ENCODE data around the gene ATP11A.
"Not testable (repeated sequence)": the region's sequence is repeated elsewhere in the genome, so short reads cannot be mapped to it uniquely, and the experiment has no call there.

Gene ATP11A

DNA sequence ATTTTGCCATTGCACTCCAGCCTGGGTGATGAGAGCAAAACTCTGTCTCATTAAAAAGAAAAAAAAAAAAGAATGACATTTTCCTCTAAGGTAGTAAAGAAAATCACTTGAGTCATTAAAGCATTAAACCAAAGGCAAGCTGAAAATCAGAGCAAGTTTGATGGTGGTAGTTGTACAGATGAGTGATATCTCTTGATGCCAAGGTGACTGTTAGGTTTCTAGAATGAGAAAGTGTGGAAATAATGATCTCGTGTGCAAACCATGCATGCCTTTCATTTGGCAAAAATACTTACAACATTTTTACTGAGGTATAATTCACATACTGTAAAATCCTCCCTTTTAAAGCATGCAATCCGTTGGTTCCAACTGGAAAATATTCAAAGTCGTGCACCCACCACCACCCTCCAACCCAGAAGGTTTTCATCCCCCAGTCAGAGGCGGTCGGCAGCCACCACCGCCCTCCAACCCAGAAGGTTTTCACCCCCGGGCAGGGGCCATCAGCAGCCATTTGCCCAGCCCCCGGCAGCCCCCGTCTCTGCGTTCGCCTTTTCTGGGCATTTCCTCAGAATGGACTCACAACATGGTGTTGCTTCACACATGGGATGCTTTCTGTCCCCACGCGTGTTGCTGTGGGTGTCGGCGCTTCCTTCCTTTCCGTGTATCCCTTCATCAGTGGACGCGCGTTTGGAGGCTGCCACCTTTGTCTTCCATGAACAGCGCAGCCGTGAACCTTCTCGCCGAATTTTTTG, 90.2 kb downstream of the ATP11A start:
- no peak for FAIRE-seq

DNA sequence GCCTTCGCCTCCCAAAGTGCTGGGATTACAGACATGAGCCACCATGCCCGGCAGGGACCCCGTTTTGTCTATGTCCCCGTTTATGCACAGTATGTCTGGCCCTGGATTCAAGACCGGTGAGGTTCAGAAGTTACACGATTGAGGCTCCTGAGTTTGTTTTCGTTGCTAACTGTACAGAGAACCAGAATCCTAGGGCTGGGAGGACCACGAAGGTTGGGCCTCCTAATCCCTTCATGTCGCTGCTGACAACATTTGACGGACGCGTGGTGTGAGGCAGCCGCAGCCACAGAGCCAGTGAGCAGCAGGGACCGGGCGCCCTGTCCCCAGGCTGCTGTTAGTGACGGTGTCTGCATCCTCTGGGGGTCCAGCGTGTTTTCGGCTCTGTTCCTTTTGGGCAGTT, 91.4 kb downstream of the ATP11A start:
- FAIRE-seq = no peak

DNA sequence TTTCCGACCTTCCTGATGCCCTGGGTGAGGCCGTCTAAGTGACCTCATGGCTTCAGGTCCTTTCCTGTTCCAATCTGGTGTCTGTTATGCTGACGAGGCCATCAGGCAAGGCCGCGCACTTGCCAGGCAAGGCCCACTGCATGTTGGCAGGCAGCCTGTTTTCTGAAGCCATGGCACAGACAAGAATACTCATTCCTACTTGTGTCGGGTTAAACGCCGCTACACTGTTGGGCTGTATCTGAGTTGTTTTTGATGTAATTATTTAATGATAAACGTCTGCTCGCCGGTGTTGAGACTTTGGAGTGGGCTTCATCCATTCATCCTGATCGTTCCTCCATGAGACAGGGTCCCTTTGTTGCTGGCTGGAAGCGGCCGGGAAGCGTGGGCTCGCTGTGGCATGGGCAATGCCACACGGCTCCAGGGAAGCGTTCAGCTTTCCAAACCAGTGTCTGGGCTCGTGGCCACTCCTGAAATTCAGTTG, 92.1 kb downstream of the ATP11A start:
- FAIRE-seq = no peak

DNA sequence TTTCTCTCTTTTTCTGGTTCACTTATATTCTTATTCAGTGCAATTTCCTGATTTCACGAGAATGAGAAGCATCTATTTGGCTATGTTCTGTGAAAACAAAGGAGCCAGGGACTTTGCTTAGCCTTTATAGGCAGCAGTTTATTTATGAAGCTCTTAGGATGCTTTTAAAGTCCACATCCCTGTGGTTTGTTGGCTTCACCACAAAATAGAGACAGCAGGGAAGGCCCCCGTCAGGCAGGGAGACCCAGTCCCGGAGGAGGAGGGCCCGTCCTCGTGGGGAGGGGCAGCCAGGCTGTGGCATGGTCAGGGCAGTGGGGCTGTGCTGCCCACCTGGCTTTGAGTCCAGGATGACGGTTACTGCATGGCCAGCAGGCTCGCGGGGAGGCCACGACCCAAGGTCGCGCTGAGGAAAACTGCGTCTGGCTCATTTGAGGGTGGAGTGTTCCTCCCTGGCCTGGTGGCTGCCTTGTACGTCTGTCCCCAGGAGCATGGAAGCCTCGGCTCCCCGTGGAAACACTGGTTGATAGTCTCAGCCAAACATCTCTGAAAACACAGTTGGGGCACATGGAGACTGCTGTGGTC, 92.7 kb downstream of the ATP11A start:
- FAIRE-seq = no peak

DNA sequence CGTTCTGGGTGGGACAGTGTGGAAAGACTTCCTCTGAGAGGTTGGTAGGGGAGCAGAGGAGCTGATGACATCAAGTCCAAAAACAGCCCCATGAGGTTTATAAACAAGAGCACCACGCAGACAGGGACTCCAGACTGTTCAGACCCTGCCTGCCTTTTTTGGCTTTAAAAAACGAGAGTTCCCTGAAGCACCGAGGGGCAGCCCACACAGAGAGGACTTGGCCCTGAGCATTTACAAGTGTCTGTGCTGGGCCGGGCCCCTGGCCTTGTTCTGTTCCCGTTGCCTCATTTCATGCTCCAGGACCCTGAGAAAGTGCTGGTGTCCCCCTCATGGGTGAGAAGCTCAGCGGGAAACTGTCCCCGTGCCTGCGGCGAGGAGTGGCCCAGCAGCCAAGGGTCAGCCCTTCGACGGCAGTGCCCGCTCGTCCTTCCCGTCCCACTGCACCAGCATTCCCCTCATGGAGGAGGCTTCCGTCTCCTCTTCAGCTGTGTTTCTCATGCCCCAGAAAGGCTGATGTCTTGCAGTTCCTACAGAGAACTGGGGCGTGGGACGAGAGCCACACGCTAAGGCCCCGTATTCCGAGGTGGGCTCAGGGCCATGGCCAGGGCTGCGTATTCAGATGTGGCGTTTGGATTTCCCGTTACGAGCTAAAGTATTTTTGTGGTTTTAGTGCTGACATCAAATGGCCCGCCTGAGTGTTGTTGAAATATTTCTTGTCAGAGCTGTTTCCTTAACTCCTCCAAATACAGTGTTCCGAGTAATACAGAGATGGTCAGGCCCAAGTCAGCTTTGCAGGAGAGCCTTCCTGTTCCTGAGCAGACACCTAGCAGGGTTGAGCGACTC, 93.5 kb downstream of the ATP11A start:
- FAIRE-seq = no peak

DNA sequence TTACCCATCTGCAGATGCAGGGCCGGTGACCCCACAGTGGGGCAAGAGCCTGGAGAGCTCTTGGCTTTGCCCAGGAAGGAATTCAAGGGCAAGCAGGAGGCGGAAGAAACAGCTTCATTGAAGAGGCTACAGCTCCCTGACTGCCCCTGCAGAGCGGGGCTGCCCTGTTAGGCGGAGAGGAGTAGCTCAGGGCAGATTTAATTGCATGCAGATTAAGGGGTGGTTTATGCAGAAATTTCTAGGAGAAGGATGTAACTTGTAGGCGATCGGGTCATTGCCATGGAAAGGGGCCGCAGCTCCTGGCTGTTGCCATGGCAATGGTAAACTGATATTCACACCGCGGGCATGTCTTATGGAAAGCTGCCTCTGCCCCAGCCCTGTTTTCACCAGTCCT, 94.1 kb downstream of the ATP11A start:
- FAIRE-seq = no peak

DNA sequence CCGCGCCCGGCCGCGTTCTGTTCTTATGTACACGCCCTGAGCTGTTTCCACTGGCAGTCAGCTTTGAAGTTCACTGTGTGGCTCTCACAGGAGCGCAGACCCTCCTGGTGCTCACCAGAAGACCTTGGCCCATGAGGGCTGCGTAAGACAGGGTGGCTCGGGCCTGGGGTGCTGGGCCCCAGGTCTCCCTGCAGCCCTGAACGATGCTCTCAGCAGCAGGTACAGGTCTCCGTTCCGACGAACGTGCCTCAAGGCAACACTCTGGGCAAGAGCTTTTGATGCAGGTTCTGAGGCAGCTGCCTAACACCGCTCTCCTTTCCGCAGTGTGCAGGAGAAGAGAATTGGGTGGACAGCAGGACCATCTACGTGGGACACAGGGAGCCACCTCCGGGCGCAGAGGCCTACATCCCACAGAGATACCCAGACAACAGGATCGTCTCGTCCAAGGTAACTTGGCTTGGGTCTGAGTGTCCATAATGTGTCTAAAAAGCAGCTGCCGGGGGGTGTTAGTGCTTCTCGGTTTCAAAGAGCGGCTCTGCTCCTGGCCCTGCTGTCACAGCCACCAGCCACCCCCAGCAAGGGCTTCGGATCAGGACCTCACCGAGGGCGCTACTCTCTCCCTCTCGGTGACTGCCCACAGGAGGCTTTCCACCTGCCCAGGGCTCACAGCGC, 95.1 kb downstream of the ATP11A start:
- no peak for FAIRE-seq

DNA sequence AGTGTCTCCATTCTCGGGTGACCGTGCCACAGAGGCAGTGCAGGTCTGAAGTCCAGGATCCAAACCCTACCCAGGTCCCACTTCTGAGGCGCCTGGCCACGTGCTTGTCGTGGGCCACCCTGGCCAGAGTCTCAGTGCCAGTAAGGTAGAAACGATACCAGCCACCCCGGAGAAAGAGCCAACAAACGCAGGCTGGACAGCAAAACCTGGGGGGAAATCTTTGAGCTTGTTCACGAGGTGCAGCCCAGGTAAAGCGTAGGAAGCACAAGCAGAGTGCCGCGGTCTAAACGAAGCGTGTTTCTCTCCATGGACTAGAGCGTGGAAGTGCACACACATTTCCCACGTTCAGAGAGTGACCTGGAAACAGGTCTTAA, 95.6 kb downstream of the ATP11A start:
- FAIRE-seq = no peak

DNA sequence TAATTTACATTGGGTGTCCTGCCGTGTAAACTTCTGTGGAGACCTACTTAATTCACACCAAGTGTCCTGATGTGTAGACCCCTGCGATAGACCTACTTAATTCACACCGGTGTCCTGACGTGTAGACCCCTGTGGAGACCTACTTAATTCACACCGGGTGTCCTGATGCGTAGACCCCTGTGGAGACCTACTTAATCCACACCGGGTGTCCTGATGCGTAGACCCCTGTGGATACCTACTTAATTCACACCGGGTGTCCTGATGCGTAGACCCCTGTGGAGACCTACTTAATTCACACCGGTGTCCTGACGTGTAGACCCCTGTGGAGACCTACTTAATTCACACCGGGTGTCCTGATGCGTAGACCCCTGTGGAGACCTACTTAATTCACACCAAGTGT, 97.0 kb downstream of the ATP11A start:
- not testable (repeated sequence) for FAIRE-seq

DNA sequence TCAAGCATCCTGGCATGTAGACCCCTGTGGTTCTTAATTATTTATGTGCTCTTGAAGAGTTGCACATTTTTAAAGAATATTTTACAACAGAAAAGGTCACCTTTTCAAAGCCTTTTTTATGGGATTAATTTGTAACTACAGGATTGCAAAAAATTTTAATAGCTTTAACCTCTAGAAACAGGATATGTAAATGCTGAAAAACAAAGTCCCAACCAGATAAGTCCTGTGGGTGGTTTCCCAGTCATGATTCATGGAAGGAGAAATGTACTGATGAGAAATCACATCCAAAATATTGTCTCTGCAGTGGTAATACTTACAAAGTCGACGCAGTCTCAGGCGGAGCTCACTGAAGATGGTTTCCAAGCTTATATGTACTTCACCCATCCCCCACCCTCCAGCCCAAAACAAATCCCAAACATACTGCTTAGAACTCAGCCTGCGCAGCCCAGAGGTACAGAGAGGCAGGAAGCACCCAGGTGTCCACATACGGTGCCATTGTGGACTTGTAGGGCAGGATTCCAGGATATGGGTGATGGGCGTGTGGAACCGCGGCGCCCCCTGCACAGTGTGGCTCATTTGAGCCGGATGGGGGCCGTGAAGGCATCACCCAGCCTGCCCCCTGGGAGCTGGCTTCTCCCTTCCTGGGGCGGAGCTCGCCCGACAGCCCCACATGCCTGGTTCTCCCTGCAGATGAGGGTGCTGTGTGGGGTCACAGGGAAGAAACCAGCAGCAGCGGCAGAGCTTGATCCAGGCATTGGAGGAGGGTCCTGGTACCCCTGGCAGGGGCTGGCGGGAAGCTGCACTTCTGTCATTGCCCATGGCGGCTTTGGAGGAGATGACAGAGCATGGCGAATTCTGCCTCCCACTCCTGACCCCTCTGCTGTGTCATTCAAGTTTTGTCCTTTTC, 101.2 kb downstream of the ATP11A start:
- no peak for FAIRE-seq

DNA sequence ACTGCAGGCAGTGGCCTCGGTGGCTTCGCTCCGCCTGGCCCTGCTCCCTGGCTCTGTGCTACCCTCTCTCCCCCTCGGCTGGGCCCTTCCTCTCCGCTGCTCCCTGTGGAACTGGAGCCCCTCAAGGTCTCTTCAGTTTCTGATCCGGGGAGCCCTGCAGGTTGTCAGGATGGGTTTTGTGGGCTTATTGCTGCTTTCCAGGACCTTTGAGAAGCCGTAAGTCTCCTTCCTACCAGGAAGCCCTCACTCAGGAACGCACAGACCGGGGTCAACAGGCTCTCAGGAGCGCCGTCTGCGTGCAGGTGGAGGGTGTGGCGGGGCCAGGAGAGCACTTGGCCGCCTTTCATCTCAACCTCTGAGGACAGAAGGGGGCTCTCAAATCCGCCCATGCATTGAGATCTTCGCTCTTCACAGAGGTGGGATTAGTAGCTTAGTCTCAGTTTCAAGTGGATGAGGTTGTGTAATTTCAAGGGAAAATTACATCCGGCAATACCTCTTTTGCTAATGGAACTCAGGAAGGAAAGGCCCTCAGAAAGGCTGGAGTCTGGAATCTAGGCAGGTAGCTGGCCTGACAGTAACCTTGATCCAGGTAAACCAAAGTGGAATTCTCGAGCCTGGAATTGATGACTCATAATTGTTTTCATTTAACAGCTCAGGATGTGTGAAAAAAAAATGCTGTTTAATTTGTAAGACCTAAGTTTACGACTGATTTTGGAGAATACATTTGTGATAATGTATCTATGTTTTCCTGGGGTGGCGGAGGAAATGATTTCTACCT, 102.0 kb downstream of the ATP11A start:
- FAIRE-seq = no peak

DNA sequence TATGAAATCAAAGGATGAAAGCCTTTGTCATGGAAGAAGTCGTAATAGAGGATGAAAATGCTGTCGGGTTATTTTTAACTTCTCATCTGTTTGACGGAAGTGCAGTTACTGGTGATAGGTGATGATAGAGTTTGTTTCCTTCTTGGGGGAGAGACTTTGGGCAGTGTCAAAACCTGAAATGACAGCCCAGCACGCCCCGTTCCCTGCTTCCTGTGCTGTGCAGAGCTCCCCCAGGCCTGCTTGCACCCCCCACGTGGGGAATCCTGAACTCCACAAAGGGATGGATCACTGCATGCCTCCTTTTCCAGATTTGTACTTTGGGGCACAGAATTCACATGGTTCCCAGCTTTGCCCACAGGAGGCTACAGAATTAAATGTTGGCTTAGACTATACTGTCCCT, 102.7 kb downstream of the ATP11A start:
- no peak for FAIRE-seq

DNA sequence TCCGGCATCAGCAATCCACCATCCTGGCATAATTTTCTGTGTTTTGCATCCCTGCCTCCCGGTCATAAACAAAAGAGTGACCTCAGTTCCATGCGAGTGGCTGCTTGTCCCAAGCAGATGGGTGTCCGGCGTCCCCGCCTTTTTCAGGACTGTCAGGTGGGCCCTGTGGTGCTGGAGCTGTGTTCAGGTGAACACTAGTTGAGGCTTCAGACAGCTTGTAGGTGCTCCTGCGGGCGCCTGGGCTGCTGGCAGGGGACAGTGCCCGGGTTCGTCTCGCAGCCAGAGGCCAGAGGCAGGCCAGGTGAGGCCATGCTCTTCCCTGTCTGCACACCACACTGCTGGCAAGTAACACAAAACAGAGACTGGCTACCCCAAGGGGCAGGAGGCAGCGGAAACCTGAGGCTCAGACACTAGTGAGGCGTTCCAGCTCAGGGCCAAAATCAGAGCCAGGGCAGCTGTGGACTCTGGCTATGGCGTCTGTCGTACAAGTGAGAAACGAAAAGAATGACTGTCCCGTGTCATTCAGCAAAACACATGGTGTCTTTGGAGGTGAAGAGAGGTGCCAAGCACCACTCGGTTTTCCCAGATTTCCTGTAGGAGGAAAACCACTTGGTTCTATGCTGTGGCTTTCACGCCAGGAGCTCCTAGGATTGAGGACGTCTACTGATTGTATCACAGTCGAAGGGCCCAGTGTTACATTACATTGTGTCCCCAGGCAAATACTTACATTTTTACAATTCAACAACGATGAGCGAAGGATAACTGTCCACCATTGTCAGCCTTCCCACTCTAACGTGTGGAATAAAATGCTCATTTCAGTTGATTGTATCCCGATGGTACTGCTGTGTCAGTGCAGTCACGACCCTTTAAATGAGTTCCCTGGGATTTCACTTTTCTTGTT, 104.0 kb downstream of the ATP11A start:
- FAIRE-seq = no peak

DNA sequence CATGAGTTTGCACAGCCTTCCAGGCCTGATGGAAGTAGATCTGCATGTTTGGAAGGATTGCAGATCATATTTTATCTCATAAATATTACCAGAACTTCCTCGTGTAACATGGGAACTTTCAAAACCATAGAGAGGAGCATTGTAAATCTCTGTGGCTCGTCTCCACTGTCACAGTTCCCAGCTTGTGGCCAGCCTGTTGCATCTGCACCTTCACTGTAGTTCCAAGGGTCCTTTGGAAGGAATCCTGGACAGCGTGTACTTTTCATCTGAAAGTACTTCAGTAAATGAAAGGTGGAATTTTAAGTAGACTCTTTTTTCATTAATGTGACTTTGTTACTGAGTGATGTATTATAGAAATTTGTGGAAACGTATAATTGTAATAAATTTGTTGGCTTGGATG, 105.4 kb downstream of the ATP11A start:
- FAIRE-seq = no peak

DNA sequence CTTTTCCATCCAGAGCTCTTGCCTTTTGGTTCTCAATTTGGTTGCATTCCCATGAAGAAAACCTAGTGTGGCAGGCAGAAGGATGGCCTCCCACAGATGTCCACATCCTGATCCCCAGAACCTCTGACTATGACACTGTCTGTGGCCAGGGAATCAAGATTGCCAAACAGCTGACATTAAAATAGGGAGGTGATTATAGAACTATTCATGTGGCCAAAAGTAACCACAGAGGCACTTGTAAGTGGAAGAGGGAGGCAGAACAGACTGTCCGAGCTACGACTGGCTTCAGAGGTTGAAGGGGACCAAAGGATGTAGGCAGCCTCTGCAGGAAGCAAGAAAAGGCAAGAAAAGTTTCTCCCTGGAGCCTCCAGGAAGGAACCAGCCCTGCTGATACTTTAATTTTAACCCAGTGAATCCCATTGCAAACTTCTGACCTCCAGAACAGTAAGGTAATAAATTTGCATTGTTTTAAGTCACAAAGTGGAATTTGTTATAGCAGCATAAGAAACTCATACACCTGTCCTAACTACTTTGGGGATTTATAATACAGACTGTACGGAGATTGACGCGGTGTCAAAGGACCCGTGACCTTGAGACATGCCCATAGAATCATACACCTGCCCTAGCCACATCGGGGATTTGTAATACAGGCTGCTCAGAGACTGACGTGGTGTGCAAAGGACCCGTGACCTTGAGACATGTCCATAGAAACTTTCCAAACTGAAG, 106.5 kb downstream of the ATP11A start:
- FAIRE-seq = no peak

DNA sequence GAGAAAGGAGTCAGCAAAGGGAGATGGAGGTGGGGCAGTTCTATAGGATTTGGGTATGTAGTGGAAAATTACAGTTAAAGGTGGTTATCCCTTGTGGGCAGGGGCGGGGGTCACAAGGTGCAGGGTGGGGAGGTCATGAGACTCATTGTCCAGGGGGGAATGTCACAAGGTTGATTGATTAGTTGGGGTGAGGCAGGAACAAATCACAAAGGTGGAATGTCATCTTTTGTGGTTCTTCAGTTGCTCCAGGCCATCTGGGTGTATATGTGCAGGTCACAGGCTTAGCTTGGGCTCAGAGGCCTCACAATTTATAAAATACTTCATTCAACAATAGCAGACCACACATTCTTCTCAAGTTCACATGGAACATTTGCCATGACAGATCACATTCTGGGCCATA, 109.6 kb downstream of the ATP11A start:
- no peak for FAIRE-seq

DNA sequence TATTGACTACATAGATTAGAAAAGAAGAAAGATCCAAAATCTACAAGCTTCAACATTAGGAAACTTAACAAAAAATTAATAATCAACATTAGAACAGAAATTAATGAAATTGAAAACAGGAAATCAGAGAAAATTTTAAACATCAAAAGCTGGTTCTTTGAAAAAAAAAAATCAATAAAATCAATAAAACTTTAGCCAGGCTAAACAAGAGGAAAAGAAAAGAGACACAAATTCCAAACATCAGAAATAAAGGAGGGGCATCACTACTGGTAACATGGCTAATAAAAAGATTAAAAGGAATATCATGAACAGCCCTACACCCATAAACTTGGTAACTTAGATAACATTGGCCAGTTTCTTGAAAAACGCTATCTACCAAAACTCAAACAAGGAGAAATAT, 110.2 kb downstream of the ATP11A start:
- FAIRE-seq = no peak

DNA sequence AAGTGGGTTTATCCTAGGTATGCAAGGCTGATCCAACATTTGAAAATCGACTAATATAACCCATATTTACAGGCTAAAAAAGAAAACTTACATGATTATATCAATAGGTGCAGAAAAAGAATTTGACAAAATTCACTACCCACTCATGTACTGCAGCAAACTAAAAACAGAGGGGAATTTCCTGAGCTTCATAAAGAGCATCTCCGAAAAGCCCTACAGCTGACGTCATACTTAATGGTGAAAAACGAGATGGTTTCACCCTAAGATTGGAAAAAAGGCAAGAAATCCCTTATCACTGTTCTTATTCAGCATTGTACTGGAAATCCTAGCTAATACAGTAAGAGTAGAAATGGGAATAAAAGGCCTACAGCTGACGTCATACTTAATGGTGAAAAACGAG, 111.0 kb downstream of the ATP11A start:
- FAIRE-seq = not testable (repeated sequence)

DNA sequence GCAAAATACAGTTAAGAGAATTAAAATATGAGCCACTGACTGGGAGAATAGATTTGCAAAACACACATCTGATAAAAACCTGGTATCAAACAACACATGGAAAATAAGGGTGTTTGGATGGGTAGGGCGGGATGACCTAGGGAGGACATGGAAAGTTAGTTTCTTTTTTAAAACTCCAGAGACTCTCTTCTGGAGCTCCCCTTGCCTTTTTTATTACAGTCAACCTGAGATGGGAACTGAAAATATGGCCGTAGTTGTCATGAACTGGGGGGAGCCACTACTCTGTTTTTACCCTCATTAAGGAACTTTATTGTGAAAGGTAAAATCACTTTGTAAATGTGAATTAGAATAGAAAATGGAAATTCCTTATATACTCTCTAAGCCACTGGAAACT, 113.0 kb downstream of the ATP11A start:
- FAIRE-seq = no peak

DNA sequence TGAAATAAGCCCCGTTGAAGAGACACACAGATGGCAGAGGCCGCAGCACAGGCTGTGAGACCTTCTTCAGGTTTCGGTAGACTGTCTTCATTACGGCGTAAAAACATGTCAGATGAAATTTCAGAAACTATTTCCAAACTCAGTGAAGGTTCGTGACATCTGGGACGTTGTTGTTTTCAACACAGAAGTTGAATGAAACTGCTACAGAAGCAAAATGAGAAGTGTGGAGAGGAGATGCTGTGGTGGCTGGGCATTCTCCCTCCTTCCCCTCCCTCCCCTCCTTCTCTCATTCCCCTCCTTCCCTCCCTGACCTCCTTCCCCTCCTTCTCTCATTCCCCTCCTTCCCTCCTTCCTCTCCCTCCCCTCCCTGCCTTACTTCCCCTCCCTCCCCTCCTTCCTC, 113.6 kb downstream of the ATP11A start:
- FAIRE-seq = no peak
